ENCODE data around the gene CTXN3. TPM values are rescaled to one million over a fixed set of nuclear protein-coding genes. Genes with fewer than 3 reads are reported as not detected.

CTXN3 gene
- polyA plus RNA-seq, 1 experiment: not detected

DNA sequence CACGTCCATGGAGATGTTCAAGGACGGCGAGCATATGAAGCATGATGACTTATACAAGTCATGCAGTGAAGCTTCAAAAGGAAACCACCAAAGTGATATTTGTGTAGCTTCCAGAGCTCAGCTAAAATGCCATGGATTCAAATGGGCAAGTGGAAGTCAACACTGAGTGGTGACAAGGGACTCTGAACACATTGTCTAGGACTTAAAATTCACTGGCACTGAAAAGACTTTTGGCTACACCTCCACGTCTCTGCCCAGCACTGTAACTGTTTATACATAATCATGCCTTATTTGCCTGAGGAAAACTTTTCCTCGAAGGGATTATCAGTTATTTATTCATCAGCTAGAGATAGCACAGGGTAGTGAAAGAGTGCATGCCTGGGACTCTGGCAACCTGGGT, 15.2 kb downstream of the CTXN3 start:
- CTCF ChIA-PET: interaction anchor here (1.2 kb wide), 1 partner anchor 8 kb away, joined by 4 read pairs; no protein-coding TSS in a partner anchor
- TF ChIP-seq, protein P1, sequence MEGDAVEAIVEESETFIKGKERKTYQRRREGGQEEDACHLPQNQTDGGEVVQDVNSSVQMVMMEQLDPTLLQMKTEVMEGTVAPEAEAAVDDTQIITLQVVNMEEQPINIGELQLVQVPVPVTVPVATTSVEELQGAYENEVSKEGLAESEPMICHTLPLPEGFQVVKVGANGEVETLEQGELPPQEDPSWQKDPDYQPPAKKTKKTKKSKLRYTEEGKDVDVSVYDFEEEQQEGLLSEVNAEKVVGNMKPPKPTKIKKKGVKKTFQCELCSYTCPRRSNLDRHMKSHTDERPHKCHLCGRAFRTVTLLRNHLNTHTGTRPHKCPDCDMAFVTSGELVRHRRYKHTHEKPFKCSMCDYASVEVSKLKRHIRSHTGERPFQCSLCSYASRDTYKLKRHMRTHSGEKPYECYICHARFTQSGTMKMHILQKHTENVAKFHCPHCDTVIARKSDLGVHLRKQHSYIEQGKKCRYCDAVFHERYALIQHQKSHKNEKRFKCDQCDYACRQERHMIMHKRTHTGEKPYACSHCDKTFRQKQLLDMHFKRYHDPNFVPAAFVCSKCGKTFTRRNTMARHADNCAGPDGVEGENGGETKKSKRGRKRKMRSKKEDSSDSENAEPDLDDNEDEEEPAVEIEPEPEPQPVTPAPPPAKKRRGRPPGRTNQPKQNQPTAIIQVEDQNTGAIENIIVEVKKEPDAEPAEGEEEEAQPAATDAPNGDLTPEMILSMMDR (IDR thresholded peaks at IDR 0.05; ENCODE audit: insufficient read depth, low read depth, low read length): no peak
- no peak for DNase-seq (ENCODE audit: low read depth)
- Histone ChIP-seq H3K27me3 (ENCODE audit: control insufficient read depth, insufficient read depth, low read length) (no peaks in the 10 kb centered on the region; the same call in 1 of the 2 replicates), H3K4me3 (ENCODE audit: low read depth, low read length) (no peak overlapping the region), H3K36me3 (ENCODE audit: control insufficient read depth, insufficient read depth, low read length) (no peaks in the 10 kb centered on the region)
- POLR2A ChIA-PET: no interaction called here

DNA sequence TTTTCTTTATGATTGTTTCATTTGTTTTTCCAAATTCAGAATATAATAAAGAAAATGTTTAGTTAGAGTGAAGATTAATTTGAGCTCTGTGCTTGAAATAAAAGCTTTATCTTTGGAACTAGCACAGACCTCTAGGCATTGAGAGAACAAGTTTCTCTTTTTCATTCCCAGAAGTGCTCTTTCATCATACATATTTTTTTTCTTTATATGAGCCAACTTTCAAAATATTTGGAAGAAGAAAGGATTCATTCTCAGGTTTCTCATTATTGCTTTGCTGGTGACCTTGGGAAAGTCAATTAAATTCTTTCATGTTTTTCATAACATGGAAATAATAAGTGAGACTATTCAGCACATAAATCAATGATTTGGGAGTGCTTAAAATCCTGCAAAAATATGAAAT, 16.8 kb downstream of the CTXN3 start:
- ChIA-PET POLR2A (no interaction called here), CTCF (interaction anchor here (0.8 to 1.2 kb wide), 2 partner anchors 9 to 10 kb away, joined by 3 read pairs; no protein-coding TSS in a partner anchor)
- DNase-seq (ENCODE audit: low read depth): no peak
- Histone ChIP-seq H3K36me3 (ENCODE audit: control insufficient read depth, insufficient read depth, low read length) (no peaks in the 10 kb centered on the region), H3K27me3 (ENCODE audit: control insufficient read depth, insufficient read depth, low read length) (peaks cover 1% of the 10 kb centered on the region; the same call in 1 of the 2 replicates), H3K4me3 (ENCODE audit: low read depth, low read length) (no peak overlapping the region)
- TF ChIP-seq, protein P1 (IDR thresholded peaks at IDR 0.05; ENCODE audit: insufficient read depth, low read depth, low read length): no peak

DNA sequence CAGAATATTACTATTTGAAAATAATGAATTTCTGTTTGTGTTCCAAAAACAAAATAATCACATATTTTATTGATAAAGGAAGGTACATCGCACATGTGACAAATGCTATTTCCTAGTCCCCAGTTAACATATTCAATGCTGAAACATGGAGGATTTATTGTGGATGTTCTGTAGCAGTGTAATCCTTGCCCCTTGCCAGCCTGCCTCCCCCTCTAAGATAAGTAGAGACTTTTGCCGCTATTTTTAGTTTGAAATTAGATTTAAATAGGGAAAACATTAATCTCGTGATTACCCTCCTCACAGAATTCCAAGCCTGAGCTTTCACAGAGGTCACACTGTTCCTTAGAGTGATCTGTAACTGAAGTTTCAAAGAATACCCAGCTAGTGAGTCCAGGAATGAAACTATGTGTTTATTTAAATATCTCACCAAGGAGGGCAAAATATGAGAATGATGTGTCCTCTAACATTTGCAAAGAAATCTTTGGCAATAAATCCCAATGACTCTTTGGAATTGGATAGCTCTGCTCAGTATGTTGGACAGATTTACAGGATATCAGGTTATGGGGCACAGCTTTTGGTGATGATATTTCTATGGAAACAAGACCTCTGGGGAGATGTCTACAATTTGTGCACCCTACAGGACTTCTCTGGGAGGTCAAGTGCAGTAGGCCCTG, 17.3 kb downstream of the CTXN3 start:
- TF ChIP-seq, protein P1 (IDR thresholded peaks at IDR 0.05; ENCODE audit: insufficient read depth, low read depth, low read length): no peak
- POLR2A ChIA-PET: no interaction called here
- no peaks in the 10 kb centered on the region for H3K36me3 ChIP-seq (ENCODE audit: control insufficient read depth, insufficient read depth, low read length)
- peaks cover 1% of the 10 kb centered on the region; the same call in 1 of the 2 replicates for H3K27me3 ChIP-seq (ENCODE audit: control insufficient read depth, insufficient read depth, low read length)
- H3K4me3 ChIP-seq (ENCODE audit: low read depth, low read length): no peak overlapping the region
- CTCF ChIA-PET: interaction anchor here (1.2 kb wide), 1 partner anchor 10 kb away, joined by 3 read pairs; no protein-coding TSS in a partner anchor
- DNase-seq (ENCODE audit: low read depth): no peak

DNA sequence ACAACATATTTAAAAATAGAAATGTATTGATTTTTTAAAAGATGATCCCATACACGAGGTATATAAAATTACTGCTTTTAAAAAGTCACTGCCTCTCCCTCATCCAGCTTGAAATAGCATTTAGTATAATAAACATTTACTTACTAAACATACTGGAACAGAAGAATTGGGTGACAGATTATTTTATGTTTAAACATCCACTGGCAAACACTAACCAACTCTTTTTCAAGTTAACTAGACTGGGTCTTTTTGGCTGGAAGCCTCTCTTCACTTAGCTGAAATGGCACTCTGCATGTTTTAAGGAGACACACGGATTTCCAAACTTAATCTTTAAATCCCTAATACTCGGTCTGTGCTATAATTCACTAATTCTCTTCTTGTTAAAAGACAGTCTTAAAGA, 19.0 kb downstream of the CTXN3 start:
- H3K27me3 ChIP-seq (ENCODE audit: control insufficient read depth, insufficient read depth, low read length): peaks cover 1% of the 10 kb centered on the region; the same call in 1 of the 2 replicates
- no peaks in the 10 kb centered on the region for H3K36me3 ChIP-seq (ENCODE audit: control insufficient read depth, insufficient read depth, low read length)
- H3K4me3 ChIP-seq (ENCODE audit: low read depth, low read length): no peak overlapping the region
- POLR2A ChIA-PET: no interaction called here
- no peak for DNase-seq (ENCODE audit: low read depth)
- CTCF ChIA-PET: no interaction called here
- TF ChIP-seq, protein P1 (IDR thresholded peaks at IDR 0.05; ENCODE audit: insufficient read depth, low read depth, low read length): no peak

GRCh38 chr5:127671218-127671617, 22.3 kb downstream of the CTXN3 start:
- Histone ChIP-seq H3K27me3 (ENCODE audit: control insufficient read depth, insufficient read depth, low read length) (peaks cover 1% of the 10 kb centered on the region; the same call in 1 of the 2 replicates), H3K36me3 (ENCODE audit: control insufficient read depth, insufficient read depth, low read length) (no peaks in the 10 kb centered on the region), H3K4me3 (ENCODE audit: low read depth, low read length) (no peak overlapping the region)
- POLR2A ChIA-PET: no interaction called here
- TF ChIP-seq, protein P1 (IDR thresholded peaks at IDR 0.05; ENCODE audit: insufficient read depth, low read depth, low read length): no peak
- DNase-seq (ENCODE audit: low read depth): no peak
- CTCF ChIA-PET: interaction anchor here (0.6 kb wide), 1 partner anchor 78 kb away, joined by 3 read pairs; no protein-coding TSS in a partner anchor
